HPDE6-E6E7 (cell line): ENCODE results near the gene NUP43.
"Not testable (repeated sequence)": the region's sequence is repeated elsewhere in the genome, so short reads cannot be mapped to it uniquely, and the experiment has no call there.

Experiments used
- DNase-seq: peaks from one replicate; pipeline ENCODE4 v3.0.0; 2011; ENCODE audit warnings: missing footprints; ENCODE audit errors: extremely low spot score

The NUP43 gene

GRCh38 chr6:149749082-149749593 is 2.8 kb upstream of the NUP43 start:
- not testable (repeated sequence) for DNase-seq

- DNase-seq = not testable (repeated sequence)
Measured at GRCh38 chr6:149745252-149745651, 1.1 kb downstream of the NUP43 start.

- no peak for DNase-seq
Measured at GRCh38 chr6:149734915-149735314, 11.4 kb downstream of the NUP43 start.

- no peak for DNase-seq
Measured at GRCh38 chr6:149733089-149733720, 13.1 kb downstream of the NUP43 start.

- DNase-seq = no peak
Measured at GRCh38 chr6:149729824-149730223, 16.5 kb downstream of the NUP43 start.

- DNase-seq = no peak
Measured at GRCh38 chr6:149728499-149729234, 17.7 kb downstream of the NUP43 start.

GRCh38 chr6:149727793-149728498 is 18.4 kb downstream of the NUP43 start:
- no peak for DNase-seq

GRCh38 chr6:149725785-149726184 is 20.5 kb downstream of the NUP43 start:
- no peak for DNase-seq

- DNase-seq = peak; percentile 42
Measured at GRCh38 chr6:149723771-149724417, 22.4 kb downstream of the NUP43 start.

- DNase-seq = no peak
Measured at GRCh38 chr6:149723262-149723661, 23.1 kb downstream of the NUP43 start.

GRCh38 chr6:149719531-149719930 is 26.8 kb downstream of the NUP43 start:
- no peak for DNase-seq

GRCh38 chr6:149717588-149718458 is 28.5 kb downstream of the NUP43 start, which contains the start of gene LATS1:
Gene LATS1 (minus strand): TSS chr6:149718101. CDS start chr6:149702126, 15,975 bp downstream.
- DNase-seq = peak; percentile 66

- DNase-seq = no peak
Measured at GRCh38 chr6:149717255-149717587, 29.1 kb downstream of the NUP43 start.

GRCh38 chr6:149716181-149716963 is 30.0 kb downstream of the NUP43 start:
- DNase-seq = no peak

- no peak for DNase-seq
Measured at GRCh38 chr6:149714442-149714841, 31.9 kb downstream of the NUP43 start.

GRCh38 chr6:149711711-149712110 is 34.6 kb downstream of the NUP43 start:
- no peak for DNase-seq

- no peak for DNase-seq
Measured at GRCh38 chr6:149701714-149702113, 44.6 kb downstream of the NUP43 start.

GRCh38 chr6:149699150-149699549 is 47.2 kb downstream of the NUP43 start:
- no peak for DNase-seq

- no peak for DNase-seq
Measured at GRCh38 chr6:149698175-149698574, 48.2 kb downstream of the NUP43 start.

GRCh38 chr6:149696901-149697300 is 49.4 kb downstream of the NUP43 start:
- DNase-seq = no peak
